Spleen (tissue), 11 donors: ENCODE measurements around the gene SEC14L3. TPM values are rescaled to one million over a fixed set of nuclear protein-coding genes. Genes with fewer than 3 reads are reported as not detected.

Experiments used
- DNase-seq: peaks from one replicate; pipeline ENCODE4 v3.0.0-alpha.2; 2020
- H3K27ac ChIP-seq, 8 donors: fragments of 200-600 bp; sonication (generic) in 7 of 8; 1 replicate in 4 of 8; 2 replicates in 4 of 8; pipeline versions ENCODE4 v1.5.0 to v1.8.0; 2016 to 2021; ENCODE audit warnings: inconsistent platforms in 4 of 8, mild to moderate bottlenecking in 4 of 8, moderate library complexity in 1 of 8
- H3K27me3 ChIP-seq, 7 donors: fragments of 200-600 bp; sonication (generic) in 6 of 7; replicated peaks in 1 of 7; 1 replicate in 4 of 7; 2 replicates in 3 of 7; pipeline versions ENCODE4 v1.5.0 to v1.8.0; 2016 to 2021; ENCODE audit warnings: inconsistent platforms in 3 of 7, mild to moderate bottlenecking in 1 of 7
- H3K36me3 ChIP-seq, 6 donors: fragments of 200-600 bp; sonication (generic) in 5 of 6; 1 replicate in 4 of 6; 2 replicates in 2 of 6; pipeline versions ENCODE4 v1.5.0 to v1.8.0; 2016 to 2021; ENCODE audit warnings: inconsistent platforms in 2 of 6
- H3K4me1 ChIP-seq, 6 donors: fragments of 200-600 bp; sonication (generic) in 5 of 6; 1 replicate in 3 of 6; 2 replicates in 3 of 6; pipeline versions ENCODE4 v1.5.0 to v1.8.0; 2016 to 2021; ENCODE audit warnings: inconsistent platforms in 3 of 6
- H3K4me3 ChIP-seq, 8 donors: fragments of 200-600 bp; sonication (generic) in 7 of 8; 1 replicate in 4 of 8; 2 replicates in 4 of 8; pipeline versions ENCODE4 v1.5.0 to v1.8.0; 2016 to 2021; ENCODE audit warnings: inconsistent platforms in 4 of 8, mild to moderate bottlenecking in 4 of 8, moderate library complexity in 2 of 8
- H3K9me3 ChIP-seq, 8 donors: fragments of 200-600 bp; sonication (generic) in 7 of 8; 1 replicate in 4 of 8; 2 replicates in 4 of 8; pipeline versions ENCODE4 v1.5.0 to v1.8.0; 2016 to 2021; ENCODE audit warnings: inconsistent platforms in 4 of 8
- POLR2A ChIP-seq, 3 donors: fragments of 450-650 bp; IDR thresholded peaks; one replicate each; pipeline ENCODE4 v1.5.1; 2017; ENCODE audit warnings: antibody characterized with exemption in 3 of 3, mild to moderate bottlenecking in 1 of 3
- POLR2AphosphoS5 ChIP-seq, 3 donors: sonication (generic); formaldehyde crosslinking; IDR thresholded peaks; one replicate each; pipeline ENCODE4 v1.5.1; 2017; ENCODE audit warnings: antibody characterized with exemption in 3 of 3
- WGBS, 5 donors: extraction: QIAGEN DNeasy Blood & Tissue Kit in 3 of 5; methylation state at CpG; one replicate each; pipeline versions ENCODE4 v1.1.5 to v1.1.7; 2013 to 2018; 5-methylcytosine and 5-hydroxymethylcytosine counted together
- intact Hi-C: fragments of 100-400 bp; cut with DNase I; formaldehyde crosslinking; loops from one replicate; pipeline ENCODE4 v1.15.0; 2023; ENCODE audit warnings: low total_unique reads
- polyA plus RNA-seq, 3 donors: library from polyadenylated mRNA; stranded (reverse); fragments of 200-250 nt; gene quantifications; one replicate each; pipeline ENCODE4 v1.2.1, GENCODE V29; 2013
- total RNA-seq, 7 donors: library from RNA; depleted of rRNA in 3 of 7; stranded (reverse); fragments of >200 nt in 3 of 7; fragmentation: NEBNext Ultra II Directional in 4 of 7; extraction: Animal tissue kit (Norgen Biotek cat#: 25700) in 4 of 7; gene quantifications; one replicate each; pipeline versions ENCODE4 v1.1.0 to v1.2.1, GENCODE V29; 2016 to 2021
- TF ChIP-seq, protein P1 (sequence below), 11 experiments: fragments of 200-600 bp in 7 of 11; fragments of 450-650 bp in 4 of 11; sonication (generic) in 4 of 11; IDR thresholded peaks in 8 of 11; conservative IDR thresholded peaks in 3 of 11; 1 replicate in 7 of 11; 2 replicates in 4 of 11; pipeline versions ENCODE4 v1.4.0 to v1.8.0; 2016 to 2021; ENCODE audit warnings: antibody characterized with exemption in 11 of 11, inconsistent platforms in 4 of 11, mild to moderate bottlenecking in 1 of 11
- donor health status: healthy with polysubstance abuse.
- donor health status: DM: no; HTN: no; CAD: no; lungs with moderate emphysema.
- donor health status: DM: no; HTN: no; CAD: no.
- donor health status: Bipolar disorder and iron deficiency.
- donor health status: healthy.
- donor health status: DM: no; HTN: no; CAD: no.
- donor health status: DM: yes; HTN: yes; CAD: no.

The SEC14L3 gene
- total and polyA plus RNA-seq, 10 donors, result not detected

DNA sequence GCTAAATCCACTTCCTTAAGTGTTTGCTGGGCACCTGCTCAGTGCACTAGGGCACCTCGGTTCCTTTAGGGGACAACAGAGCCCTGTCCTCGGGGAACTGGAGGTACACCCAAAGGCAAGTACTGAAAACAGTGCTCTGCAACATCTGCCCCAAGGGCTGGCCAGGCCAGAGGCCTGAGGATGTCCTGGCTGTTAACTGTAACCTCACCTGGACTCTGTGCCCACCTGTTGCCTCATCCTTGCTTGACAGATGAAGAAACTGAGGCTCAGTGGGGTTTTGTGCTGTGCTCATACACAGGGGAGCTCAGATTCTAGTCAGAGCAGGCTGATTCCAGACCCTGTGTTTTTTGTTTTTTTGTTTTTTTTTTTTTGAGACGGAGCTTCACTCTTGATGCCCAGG is 31.1 kb upstream of the SEC14L3 start:
- no peaks in the 10 kb centered on the region for H3K9me3 ChIP-seq
- H3K36me3 ChIP-seq, result no peaks in the 10 kb centered on the region
- intact Hi-C loops, result no loop called here

DNA sequence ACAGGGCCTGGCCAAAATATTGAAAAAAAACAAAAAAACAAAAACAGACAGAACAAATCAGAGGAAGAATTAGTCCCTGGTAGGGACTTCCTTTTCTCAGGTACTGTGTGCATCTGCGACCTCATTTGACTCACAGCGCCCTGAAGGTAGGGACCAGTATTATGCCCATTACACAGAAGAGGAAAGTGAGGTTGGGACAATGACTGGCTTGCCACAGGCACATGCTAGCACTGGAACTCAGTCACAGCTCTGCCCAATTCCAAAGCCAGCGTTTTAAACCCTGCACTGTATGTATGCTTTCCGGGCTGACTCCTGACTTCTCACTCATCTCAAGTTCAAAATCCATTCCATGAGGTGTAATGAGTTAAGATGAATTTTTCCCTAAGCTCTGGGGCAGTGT is 30.3 kb upstream of the SEC14L3 start:
- WGBS, 5 donors, result 64 to 90% (median 81%) methylated on average over 4 of the region's 4 CpGs

More for the DNA sequence above, 31.1 kb upstream of the SEC14L3 start:
- Histone ChIP-seq H3K27ac (no peak overlapping the region), H3K4me3 (no peak overlapping the region), H3K4me1 (peaks cover 0 to 8% (median 0%) of the 10 kb centered on the region in 6 donors), H3K27me3 (peaks cover 0 to 62% (median 14%) of the 10 kb centered on the region in 7 donors)
- TF ChIP-seq POLR2A (IDR thresholded peaks at IDR 0.05) (no peak), POLR2AphosphoS5 (IDR thresholded peaks at IDR 0.05) (no peak)
- TF ChIP-seq, protein P1, sequence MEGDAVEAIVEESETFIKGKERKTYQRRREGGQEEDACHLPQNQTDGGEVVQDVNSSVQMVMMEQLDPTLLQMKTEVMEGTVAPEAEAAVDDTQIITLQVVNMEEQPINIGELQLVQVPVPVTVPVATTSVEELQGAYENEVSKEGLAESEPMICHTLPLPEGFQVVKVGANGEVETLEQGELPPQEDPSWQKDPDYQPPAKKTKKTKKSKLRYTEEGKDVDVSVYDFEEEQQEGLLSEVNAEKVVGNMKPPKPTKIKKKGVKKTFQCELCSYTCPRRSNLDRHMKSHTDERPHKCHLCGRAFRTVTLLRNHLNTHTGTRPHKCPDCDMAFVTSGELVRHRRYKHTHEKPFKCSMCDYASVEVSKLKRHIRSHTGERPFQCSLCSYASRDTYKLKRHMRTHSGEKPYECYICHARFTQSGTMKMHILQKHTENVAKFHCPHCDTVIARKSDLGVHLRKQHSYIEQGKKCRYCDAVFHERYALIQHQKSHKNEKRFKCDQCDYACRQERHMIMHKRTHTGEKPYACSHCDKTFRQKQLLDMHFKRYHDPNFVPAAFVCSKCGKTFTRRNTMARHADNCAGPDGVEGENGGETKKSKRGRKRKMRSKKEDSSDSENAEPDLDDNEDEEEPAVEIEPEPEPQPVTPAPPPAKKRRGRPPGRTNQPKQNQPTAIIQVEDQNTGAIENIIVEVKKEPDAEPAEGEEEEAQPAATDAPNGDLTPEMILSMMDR (IDR thresholded peaks at IDR 0.05 in 8 of 11, conservative IDR thresholded peaks at IDR 0.05 in 3 of 11), result no peak
- DNase-seq, result no peak
- WGBS, 5 donors, result 77 to 85% (median 79%) methylated on average over 3 of the region's 3 CpGs

DNA sequence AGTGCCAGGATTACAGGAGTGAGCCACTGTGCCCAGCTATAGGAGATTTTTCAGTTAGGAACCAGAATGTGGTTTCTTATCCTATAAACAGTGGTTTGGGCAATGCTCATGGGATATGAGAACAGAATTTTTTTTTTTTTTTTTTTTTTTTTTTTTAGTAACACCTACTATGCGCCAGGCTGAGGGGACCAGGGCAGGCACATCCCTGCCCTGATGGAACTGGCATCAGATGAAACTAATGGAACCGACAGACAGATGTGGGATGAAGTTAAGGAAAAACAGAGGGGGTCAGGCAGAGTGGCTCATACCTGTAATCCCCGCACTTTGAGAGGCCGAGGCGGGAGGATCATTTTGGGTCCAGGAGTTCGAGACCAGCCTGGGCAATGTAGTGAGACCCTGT is 28.8 kb upstream of the SEC14L3 start:
- peaks cover 0 to 7% (median 0%) of the 10 kb centered on the region in 6 donors for H3K4me1 ChIP-seq
- H3K27me3 ChIP-seq, result peaks cover 0 to 41% (median 13%) of the 10 kb centered on the region in 7 donors
- no peak for DNase-seq
- no peaks in the 10 kb centered on the region for H3K36me3 ChIP-seq
- intact Hi-C loops, result no loop called here
- H3K27ac ChIP-seq, result no peak overlapping the region
- H3K4me3 ChIP-seq, result no peak overlapping the region
- no peaks in the 10 kb centered on the region for H3K9me3 ChIP-seq
- TF ChIP-seq POLR2AphosphoS5 (IDR thresholded peaks at IDR 0.05) (no peak), POLR2A (IDR thresholded peaks at IDR 0.05) (no peak)
- TF ChIP-seq, protein P1 (IDR thresholded peaks at IDR 0.05 in 8 of 11, conservative IDR thresholded peaks at IDR 0.05 in 3 of 11), result no peak
- 88 to 95% (median 91%) methylated on average over 6 of the region's 6 CpGs for WGBS, 5 donors

More for the DNA sequence above, 30.3 kb upstream of the SEC14L3 start:
- Histone ChIP-seq H3K27me3 (peaks cover 0 to 56% (median 14%) of the 10 kb centered on the region in 7 donors), H3K9me3 (no peaks in the 10 kb centered on the region), H3K4me3 (no peak overlapping the region), H3K36me3 (no peaks in the 10 kb centered on the region), H3K27ac (no peak overlapping the region), H3K4me1 (peaks cover 0 to 8% (median 0%) of the 10 kb centered on the region in 6 donors)
- no peak for DNase-seq
- intact Hi-C loops, result no loop called here
- TF ChIP-seq, protein P1 (IDR thresholded peaks at IDR 0.05 in 8 of 11, conservative IDR thresholded peaks at IDR 0.05 in 3 of 11), result no peak
- no peak for TF ChIP-seq POLR2AphosphoS5 (IDR thresholded peaks at IDR 0.05)
- no peak for TF ChIP-seq POLR2A (IDR thresholded peaks at IDR 0.05)

DNA sequence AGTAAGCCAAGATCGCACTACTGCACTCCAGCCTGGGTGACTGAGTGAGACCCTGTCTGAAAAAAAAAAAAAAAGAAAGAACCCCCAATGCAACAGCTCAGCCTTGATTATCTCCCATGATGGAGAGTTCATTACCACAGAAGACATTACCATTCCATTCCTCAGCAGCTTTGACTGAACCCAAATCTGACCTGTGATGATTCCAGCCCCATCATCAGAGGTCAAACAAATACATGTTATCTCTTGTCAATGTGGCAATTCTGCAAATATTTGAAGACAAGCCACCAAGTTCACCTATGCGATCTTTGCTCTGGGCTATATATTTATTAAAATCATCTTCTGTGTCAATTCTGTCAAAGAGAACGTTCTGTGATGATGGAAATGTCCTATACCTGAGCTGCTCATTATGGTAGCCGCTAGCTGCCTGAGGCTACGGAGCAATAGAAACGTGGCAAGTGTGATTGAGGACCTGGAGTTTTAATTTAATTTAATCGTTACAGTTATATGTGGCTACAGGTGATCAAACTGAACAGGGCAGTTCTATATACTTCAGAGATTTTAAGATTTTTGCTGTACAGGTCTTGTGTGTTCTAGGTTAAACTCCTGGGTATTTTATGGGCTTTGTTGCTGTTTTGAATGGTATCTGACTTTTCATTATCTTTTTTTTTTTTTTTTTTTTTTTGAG is 25.8 kb upstream of the SEC14L3 start:
- H3K27ac ChIP-seq, result no peak overlapping the region
- intact Hi-C loops, result no loop called here

More for the DNA sequence above, 25.8 kb upstream of the SEC14L3 start:
- WGBS, 5 donors, result 83 to 88% (median 86%) methylated on average over 7 of the region's 7 CpGs
- TF ChIP-seq POLR2AphosphoS5 (IDR thresholded peaks at IDR 0.05) (no peak), POLR2A (IDR thresholded peaks at IDR 0.05) (no peak)
- TF ChIP-seq, protein P1 (IDR thresholded peaks at IDR 0.05 in 8 of 11, conservative IDR thresholded peaks at IDR 0.05 in 3 of 11), result no peak
- peaks cover 0 to 19% (median 0%) of the 10 kb centered on the region in 7 donors for H3K27me3 ChIP-seq
- DNase-seq, result no peak
- H3K4me3 ChIP-seq, result no peak overlapping the region
- H3K36me3 ChIP-seq, result no peaks in the 10 kb centered on the region
- no peaks in the 10 kb centered on the region for H3K9me3 ChIP-seq
- H3K4me1 ChIP-seq, result no peaks in the 10 kb centered on the region
